K562 (cell line): Measurements from ENCODE around the gene STUM. TPM values are rescaled to one million over a fixed set of nuclear protein-coding genes. Genes with fewer than 3 reads are reported as not detected.

ENCODE experiments used
- ATAC-seq: fragments of 200-7000 bp; cut with Tn5 transposase; 3 replicates; pipeline ENCODE4 v1.9.1; 2020; ENCODE audit warnings: moderate library complexity
- BruUV-seq: library from RNA; stranded (reverse); fragments of 400-500 nt; replicated peaks from 2 replicates; lab custom pipeline; 2021; lab: Mats Ljungman, UMichigan
- CTCF ChIA-PET: fragments of 300-600 bp; formaldehyde crosslinking; extraction: SDS; loops from one replicate; lab custom pipeline; 2021; ENCODE audit warnings: low intra/inter-chr PET ratio; lab: Yijun Ruan, JAX
- POLR2A ChIA-PET: fragments of 300-600, 350-650 bp; sonication (Branson Sonifier 250); formaldehyde crosslinking; extraction: SDS; loops from one replicate; lab custom pipeline; 2021; ENCODE audit warnings: antibody characterized with exemption, inconsistent platforms; lab: Yijun Ruan, JAX
- DNase-seq, 4 experiments: peaks; one replicate each; pipeline versions ENCODE4 v3.0.0 to v3.0.0-alpha.2; 2011 to 2018; ENCODE audit warnings: low spot score in 3 of 4, mixed read lengths in 3 of 4; ENCODE audit errors: extremely low read depth in 1 of 4
- FAIRE-seq: peaks from 2 replicates; lab custom pipeline; 2011; peaks lifted over from hg19 to GRCh38; lab: Jason Lieb, UNC
- H2AFZ ChIP-seq: 2 replicates; pipeline ENCODE4 v1.6.0; 2011; ENCODE audit warnings: low read depth, low read length, control low read depth, inconsistent platforms
- H3K27ac ChIP-seq: fragments of 200-600 bp; 3 replicates; pipeline ENCODE4 v1.8.0; 2011; ENCODE audit warnings: low read depth, mild to moderate bottlenecking, control low read depth, inconsistent platforms, low read length, moderate library complexity, mixed read lengths; ENCODE audit errors: extremely low read depth
- H3K27me3 ChIP-seq, 2 experiments: fragments of 300-600 bp in 1 of 2; 2 replicates in 1 of 2; 3 replicates in 1 of 2; pipeline versions ENCODE4 v1.6.0 to v1.8.0; 2011; ENCODE audit warnings: inconsistent platforms in 2 of 2, low read length in 2 of 2, mild to moderate bottlenecking in 1 of 2, mixed read lengths in 1 of 2, moderate library complexity in 1 of 2; ENCODE audit not compliant: control insufficient read depth in 2 of 2, insufficient read depth in 2 of 2
- H3K36me3 ChIP-seq: fragments of 300-600 bp; 3 replicates; pipeline ENCODE4 v1.8.0; 2011; ENCODE audit warnings: mild to moderate bottlenecking, low read length, inconsistent platforms; ENCODE audit not compliant: control insufficient read depth, insufficient read depth
- H3K4me1 ChIP-seq, 2 experiments: fragments of 200-600 bp in 1 of 2; replicated peaks in 1 of 2; 2 replicates in 1 of 2; 3 replicates in 1 of 2; pipeline versions ENCODE4 v1.5.1 to v1.8.0; 2011; ENCODE audit warnings: inconsistent platforms in 2 of 2, low read length in 2 of 2, mild to moderate bottlenecking in 1 of 2, mixed read lengths in 1 of 2, moderate library complexity in 1 of 2; ENCODE audit not compliant: control insufficient read depth in 2 of 2, insufficient read depth in 2 of 2
- H3K4me2 ChIP-seq: 2 replicates; pipeline ENCODE4 v1.6.1; 2011; ENCODE audit warnings: low read length, control low read depth, inconsistent platforms, mixed read lengths; ENCODE audit not compliant: insufficient read depth
- H3K4me3 ChIP-seq: fragments of 200-600 bp; sonication (generic), shearing (Covaris generic); 2 replicates; pipeline ENCODE4 v1.5.1; 2016; ENCODE audit warnings: control low read depth, inconsistent platforms
- H3K79me2 ChIP-seq: fragments of 200-600 bp; 3 replicates; pipeline ENCODE4 v1.8.0; 2011; ENCODE audit warnings: low read length, inconsistent platforms; ENCODE audit not compliant: control insufficient read depth, insufficient read depth
- H3K9ac ChIP-seq, 2 experiments: 2 replicates each; pipeline versions ENCODE4 v1.6.0 to v1.6.1; 2011; ENCODE audit warnings: low read depth in 2 of 2, low read length in 2 of 2, control low read depth in 1 of 2, inconsistent platforms in 1 of 2, mild to moderate bottlenecking in 1 of 2, mixed read lengths in 1 of 2; ENCODE audit not compliant: insufficient read depth in 1 of 2
- H3K9me1 ChIP-seq: one replicate; pipeline ENCODE4 v1.6.0; 2011; ENCODE audit warnings: inconsistent platforms, mild to moderate bottlenecking, low read length, moderate library complexity; ENCODE audit not compliant: control insufficient read depth, insufficient read depth
- H3K9me3 ChIP-seq: replicated peaks from 2 replicates; pipeline ENCODE4 v1.5.1; 2011; ENCODE audit warnings: low read depth, low read length, inconsistent platforms; ENCODE audit not compliant: control insufficient read depth, insufficient read depth
- H4K20me1 ChIP-seq: replicated peaks from 2 replicates; pipeline ENCODE4 v1.6.1; 2011; ENCODE audit warnings: low read length, inconsistent platforms, mixed read lengths; ENCODE audit not compliant: control insufficient read depth, insufficient read depth
- BCLAF1 ChIP-seq, 2 experiments: fragments of 450-650 bp in 1 of 2; IDR thresholded peaks; 2 replicates each; pipeline ENCODE4 v1.6.1; 2011 to 2017; ENCODE audit warnings: low read depth in 2 of 2, antibody characterized with exemption in 1 of 2, borderline replicate concordance in 1 of 2, low read length in 1 of 2, mild to moderate bottlenecking in 1 of 2, mixed read lengths in 1 of 2; ENCODE audit not compliant: control insufficient read depth in 1 of 2
- CBFA2T2 ChIP-seq: fragments of 450-650 bp; conservative IDR thresholded peaks from 2 replicates; pipeline ENCODE4 v1.6.1; 2017; ENCODE audit warnings: mild to moderate bottlenecking
- ERF ChIP-seq: fragments of 450-650 bp; formaldehyde crosslinking; IDR thresholded peaks from 2 replicates; pipeline ENCODE4 v1.4.0; 2020; ENCODE audit warnings: mild to moderate bottlenecking, mixed read lengths
- JUND ChIP-seq, 2 experiments: IDR thresholded peaks; 2 replicates in 1 of 2; 3 replicates in 1 of 2; pipeline ENCODE4 v1.6.1; 2011; ENCODE audit warnings: borderline replicate concordance in 2 of 2, low read depth in 2 of 2, low read length in 2 of 2, improper control_type of control experiment in 1 of 2, missing biosample characterization in 1 of 2, missing genetic modification characterization in 1 of 2, missing genetic modification reagents in 1 of 2
- KLF13 ChIP-seq: fragments of 450-650 bp; IDR thresholded peaks from 2 replicates; pipeline ENCODE4 v1.6.1; 2016; ENCODE audit warnings: missing genetic modification characterization, low read depth, mild to moderate bottlenecking, missing compliant biosample characterization, moderate library complexity, borderline replicate concordance
- OTX1 ChIP-seq: fragments of 450-650 bp; formaldehyde crosslinking; IDR thresholded peaks from 2 replicates; pipeline ENCODE4 v1.4.0; 2022; ENCODE audit warnings: mild to moderate bottlenecking
- PPARD ChIP-seq: fragments of 250-450 bp; sonication (Bioruptor Pico); IDR thresholded peaks from 2 replicates; pipeline ENCODE4 v1.8.0; 2022; ENCODE audit warnings: inconsistent platforms, mild to moderate bottlenecking, moderate library complexity
- TCF7 ChIP-seq: sonication (generic); IDR thresholded peaks from 2 replicates; pipeline ENCODE4 v1.6.1; 2016; ENCODE audit warnings: antibody characterized with exemption, borderline replicate concordance
- THRAP3 ChIP-seq: fragments of 450-650 bp; IDR thresholded peaks from 2 replicates; pipeline ENCODE4 v1.6.1; 2016; ENCODE audit warnings: mild to moderate bottlenecking, inconsistent platforms, borderline replicate concordance
- ZC3H4 ChIP-seq: sonication (generic); formaldehyde crosslinking; IDR thresholded peaks from 2 replicates; pipeline ENCODE4 v1.9.0; 2021; ENCODE audit warnings: missing genetic modification reagents, borderline replicate concordance
- ZNF444 ChIP-seq: fragments of 250-450 bp; sonication (Bioruptor Pico); IDR thresholded peaks from 2 replicates; pipeline ENCODE4 v1.4.0; 2020; ENCODE audit warnings: mild to moderate bottlenecking, moderate library complexity
- ZNF449 ChIP-seq: fragments of 250-450 bp; sonication (Bioruptor Pico); IDR thresholded peaks from 2 replicates; pipeline ENCODE4 v1.8.0; 2022; ENCODE audit warnings: moderate library complexity, mild to moderate bottlenecking, inconsistent platforms
- WGBS: fragments of 100-300 bp; shearing (Covaris generic); methylation state at CpG from one replicate; pipeline ENCODE4 v1.1.6; 2016; ENCODE audit warnings: low coverage, mixed read lengths; ENCODE audit not compliant: insufficient coverage; ENCODE audit errors: missing lambda C conversion rate; 5-methylcytosine and 5-hydroxymethylcytosine counted together
- in situ Hi-C: fragments of 300-500 bp; cut with MboI; formaldehyde crosslinking; loops from 4 replicates; pipeline ENCODE4 v1.15.0; 2018; ENCODE audit warnings: inconsistent platforms, mixed read lengths
- intact Hi-C: fragments of 100-400 bp; cut with micrococcal nuclease; formaldehyde crosslinking; loops from 2 replicates; pipeline ENCODE4 v1.14.2; 2022
- polyA plus RNA-seq, 8 experiments: library from polyadenylated mRNA; depleted of rRNA in 4 of 8; stranded (reverse) in 5 of 8; unstranded in 3 of 8; fragments of >200 nt; fragmentation: Nextera tagmentation in 2 of 8; fragmentation: Illumina TruSeq in 1 of 8; extraction: Ambion mirVana in 2 of 8; extraction: Trizol in 1 of 8; gene quantifications; 2 replicates each; pipeline versions ENCODE4 v1.2.1 to v1.2.3, GENCODE V29; 2011 to 2014; ENCODE audit warnings: inconsistent platforms in 1 of 8, missing spikeins in 1 of 8
- total RNA-seq, 7 experiments: library from RNA; depleted of rRNA in 6 of 7; stranded (reverse); fragments of >200 nt in 6 of 7; fragmentation: Illumina TruSeq in 2 of 7; extraction: Trizol in 2 of 7; gene quantifications; 2 replicates each; pipeline versions ENCODE4 v1.2.1 to v1.2.3, GENCODE V29; 2011 to 2021; ENCODE audit warnings: low replicate concordance in 1 of 7

STUM gene
- total and polyA plus RNA-seq, 9 of the 15 experiments (the other 6 are each of a cell fraction or from before 2014, with no cell fraction given), result not detected

- DNase-seq (no peak), ATAC-seq (no peak), FAIRE-seq (no peak)
- 0% methylated on average over 7 of the region's 7 CpGs for WGBS
- H3K9me1 ChIP-seq, result no peaks in the 10 kb centered on the region
- H3K9ac ChIP-seq, result no peak overlapping the region
- H3K79me2 ChIP-seq, result no peaks in the 10 kb centered on the region
- no peaks in the 10 kb centered on the region for H3K36me3 ChIP-seq
- intact Hi-C loops, result no loop called here
- no TSS peak for BruUV-seq
- no peak overlapping the region for H3K4me2 ChIP-seq
- no peak overlapping the region for H3K4me3 ChIP-seq
- in situ Hi-C loops, result no loop called here
- no peak overlapping the region for H2AFZ ChIP-seq
- H3K4me1 ChIP-seq, result peaks cover 0 to 5% of the 10 kb centered on the region in 2 experiments; a peak in 2 of 5 replicates
- TF ChIP-seq ZNF449 (CRISPR knock-in tag) (no peak), PPARD (CRISPR knock-in tag) (no peak), THRAP3 (no peak), BCLAF1 (IDR thresholded peaks at IDR 0.05; ENCODE audit: borderline replicate concordance in 1 of 2, control insufficient read depth in 1 of 2, low read depth in 2 of 2, low read length in 1 of 2) (no peak), JUND (IDR thresholded peaks at IDR 0.05; ENCODE audit: borderline replicate concordance, low read depth, low read length) (no peak), JUND (tag; IDR thresholded peaks at IDR 0.05; ENCODE audit: borderline replicate concordance, low read depth, low read length) (no peak), OTX1 (CRISPR knock-in tag) (no peak), ZNF444 (CRISPR knock-in tag) (no peak), CBFA2T2 (no peak), TCF7 (no peak), ZC3H4 (CRISPR knock-in tag) (no peak), ERF (CRISPR knock-in tag) (no peak), KLF13 (tag) (no peak)
- ChIA-PET CTCF (no interaction called here), POLR2A (no interaction called here)
- H4K20me1 ChIP-seq, result no peaks in the 10 kb centered on the region
- H3K27ac ChIP-seq, result no peak overlapping the region
- H3K9me3 ChIP-seq, result no peaks in the 10 kb centered on the region
- peaks cover 19 to 47% of the 10 kb centered on the region in 2 experiments for H3K27me3 ChIP-seq
Observed at GRCh38 chr1:226529891-226530290, 18.7 kb upstream of the STUM start.
